Embryonic facial prominence (tissue), 1 donor: ENCODE data around the gene COG7.
"Not testable (repeated sequence)": the region's sequence is repeated elsewhere in the genome, so short reads cannot be mapped to it uniquely, and the experiment has no call there.

Experiments
- DNase-seq: peaks from one replicate; pipeline ENCODE4 v3.0.0-alpha.2; 2016; ENCODE audit errors: extremely low spot score

Gene COG7

DNA sequence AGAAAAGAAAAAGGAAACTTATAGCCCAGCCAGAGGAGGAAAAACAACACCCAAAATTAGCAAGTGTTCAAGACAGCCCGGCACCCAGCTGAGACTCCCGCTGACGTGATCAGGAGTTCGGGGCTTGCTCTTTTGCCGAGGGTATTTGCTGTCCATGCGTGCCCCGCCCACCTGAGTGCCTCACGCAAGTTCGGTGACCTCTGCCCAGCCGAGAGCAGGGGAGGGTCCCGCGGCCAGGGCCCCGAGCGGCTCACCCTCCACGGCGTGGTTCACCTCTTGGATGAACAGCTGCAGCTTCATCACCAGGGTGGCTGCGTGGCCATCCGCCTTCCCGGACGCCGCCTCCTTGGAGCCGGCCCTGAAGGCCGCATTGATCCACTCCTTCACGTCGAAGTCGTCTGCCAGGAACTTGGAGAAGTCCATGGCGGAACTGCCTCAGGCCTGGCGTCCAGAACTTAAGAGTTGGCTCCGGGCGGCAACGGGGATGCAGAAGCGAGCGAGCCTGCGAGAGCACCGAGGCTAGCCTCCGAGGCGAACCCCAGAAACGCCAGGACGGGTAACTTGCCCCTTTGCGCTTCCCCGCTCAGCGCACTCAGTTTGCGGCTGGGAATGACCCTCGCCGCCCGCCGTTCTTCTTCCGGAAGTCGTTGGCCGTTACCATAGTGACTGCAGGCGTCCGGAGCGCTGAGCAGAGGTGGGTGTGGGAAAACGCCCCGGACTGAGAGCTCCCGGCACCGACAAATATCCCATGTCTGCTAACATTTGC, at the start of gene COG7:
Gene COG7 (minus strand): TSS at position 618 of the 766 bp plus-strand sequence. CDS start 195 bp downstream, at position 423.
- peak; percentile 73 for DNase-seq

DNA sequence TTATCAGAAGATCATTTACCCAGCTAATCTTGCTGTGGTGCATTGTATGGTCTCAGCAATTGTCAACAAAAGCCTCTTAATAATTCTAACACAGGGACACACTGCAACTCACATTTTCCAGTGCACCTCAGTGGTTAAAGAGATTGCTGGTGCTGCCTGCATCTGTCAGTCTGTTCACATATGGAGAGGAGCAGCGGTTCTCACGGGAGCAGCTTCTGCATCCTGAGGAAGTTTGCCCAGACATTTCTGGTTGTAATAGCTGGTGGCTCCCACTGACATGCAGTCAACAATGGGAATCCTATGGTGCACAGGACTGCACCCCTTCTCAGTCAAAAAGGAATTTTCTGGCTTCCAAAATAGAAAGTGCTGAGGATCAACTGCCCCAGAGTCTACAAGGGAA, 49.5 kb upstream of the COG7 start:
- no peak for DNase-seq

DNA sequence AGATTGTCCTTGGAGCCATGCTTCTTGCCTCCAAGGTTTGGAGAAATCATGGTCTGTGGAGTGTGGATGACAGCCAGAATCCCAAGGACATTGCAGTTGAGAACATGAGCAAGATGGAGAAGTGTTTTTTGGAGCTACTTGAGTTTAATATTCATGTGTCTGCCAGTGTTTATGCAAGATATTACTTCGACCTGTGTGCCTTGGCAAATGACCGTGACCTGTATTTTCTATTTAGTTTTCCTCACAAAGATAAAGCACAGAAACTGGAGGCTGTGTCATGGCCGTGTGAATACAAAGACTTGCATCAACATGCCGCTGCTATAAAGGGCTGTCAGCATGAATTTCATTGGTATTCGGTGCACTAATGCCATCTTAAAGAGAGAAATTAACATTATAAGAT, 48.3 kb upstream of the COG7 start:
- no peak for DNase-seq

DNA sequence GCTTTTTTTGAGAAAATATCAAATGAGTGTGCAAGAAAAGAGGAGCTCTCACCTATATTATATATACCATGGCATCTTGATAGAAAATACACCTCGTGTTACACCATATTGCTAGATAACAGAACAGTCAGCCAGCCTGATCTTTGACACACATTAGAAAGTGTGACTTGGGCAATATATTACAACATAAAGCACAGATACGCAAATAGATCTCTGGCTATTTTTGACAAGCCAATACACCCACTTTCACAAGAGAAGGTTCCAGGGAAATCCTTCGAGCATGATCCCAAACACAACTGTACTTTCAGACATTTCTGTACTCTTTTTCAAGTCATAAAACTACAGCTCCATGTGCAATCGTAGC, 47.9 kb upstream of the COG7 start:
- DNase-seq: no peak

DNA sequence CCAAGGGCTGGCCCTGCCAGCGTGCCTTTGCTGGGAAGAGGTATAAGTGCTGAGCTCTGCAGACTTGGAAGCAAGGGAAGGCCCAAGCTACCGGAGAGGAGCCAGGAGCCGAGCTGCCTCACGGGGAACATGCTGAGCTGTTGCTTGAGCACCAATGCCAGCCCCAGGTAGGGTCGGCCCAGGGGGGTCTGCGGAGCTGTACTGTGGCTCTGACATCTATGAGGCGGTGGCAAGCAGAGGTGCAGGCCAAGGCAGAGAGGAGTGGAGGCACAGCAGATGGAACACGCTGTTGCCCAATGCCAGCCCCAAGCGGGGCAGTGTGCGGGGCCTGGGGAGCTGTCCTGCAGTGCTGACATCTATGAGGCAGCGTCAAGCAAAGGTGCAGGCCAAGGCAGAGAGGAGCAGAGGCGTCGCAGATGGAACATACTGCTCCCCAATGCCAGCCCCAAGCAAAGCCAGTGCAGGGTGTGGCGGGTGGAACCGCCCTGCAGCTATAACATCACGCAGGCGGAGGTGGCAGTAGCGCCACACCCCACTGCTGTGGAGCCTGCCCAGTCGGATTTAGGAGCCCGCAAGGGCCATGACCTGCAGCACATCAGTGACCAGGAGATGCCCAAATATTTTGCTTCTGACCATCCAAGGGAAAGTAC, 47.3 kb upstream of the COG7 start:
- DNase-seq: no peak

DNA sequence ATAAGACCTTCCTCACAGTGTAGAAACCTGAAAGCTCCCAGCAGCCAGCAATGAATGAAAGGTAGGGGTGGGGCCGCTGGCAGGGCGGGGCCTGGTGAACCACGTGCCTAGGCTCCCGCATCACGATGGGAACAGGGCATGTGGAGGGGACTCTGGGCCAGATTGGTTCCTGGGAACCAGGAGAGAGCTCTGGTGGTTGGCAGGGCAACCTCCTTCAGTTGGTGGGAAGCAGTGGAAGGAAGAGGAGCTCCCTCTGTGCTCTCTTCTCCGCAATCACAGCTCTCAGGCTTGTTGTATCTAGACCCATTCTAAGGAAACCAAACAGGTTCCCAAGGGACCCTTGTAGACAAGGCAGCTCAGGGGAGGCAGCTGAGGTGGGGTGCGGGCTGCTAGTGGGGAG, 46.8 kb upstream of the COG7 start:
- no peak for DNase-seq

DNA sequence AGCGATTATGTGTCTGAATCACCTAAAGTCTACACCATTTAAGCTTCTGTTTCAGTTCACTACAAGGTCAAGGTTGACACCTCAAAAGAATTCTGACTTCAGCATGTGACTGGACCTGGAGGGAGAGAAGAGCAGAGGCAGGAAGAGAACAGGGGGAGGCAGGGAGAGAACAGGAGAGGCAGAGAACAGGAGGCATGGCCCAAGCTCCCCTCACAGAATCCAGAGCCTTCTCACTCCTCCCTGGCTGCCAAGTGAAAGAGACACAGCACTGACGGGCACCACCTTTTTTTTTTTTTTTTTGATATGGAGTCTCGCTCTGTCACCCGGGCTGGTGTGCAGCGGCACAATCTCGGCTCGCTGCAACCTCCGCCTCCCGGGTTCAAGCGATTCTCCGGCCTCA, 45.9 kb upstream of the COG7 start:
- no peak for DNase-seq

DNA sequence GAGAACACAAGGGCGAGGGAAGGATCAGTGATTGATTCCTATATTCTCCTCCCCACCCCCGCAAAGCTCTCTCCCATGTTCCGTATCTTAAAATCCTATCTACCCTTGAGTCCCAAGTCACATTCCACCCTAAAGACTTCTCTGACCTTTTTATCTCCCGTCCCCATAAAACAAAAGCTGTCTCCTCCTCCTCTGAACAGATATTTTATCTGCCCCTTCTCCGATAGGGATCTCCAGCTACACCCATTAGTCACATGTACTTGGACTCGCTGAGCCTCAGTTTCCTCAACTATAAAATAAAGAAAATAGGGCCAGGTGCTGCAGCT, 44.5 kb upstream of the COG7 start:
- DNase-seq: no peak

DNA sequence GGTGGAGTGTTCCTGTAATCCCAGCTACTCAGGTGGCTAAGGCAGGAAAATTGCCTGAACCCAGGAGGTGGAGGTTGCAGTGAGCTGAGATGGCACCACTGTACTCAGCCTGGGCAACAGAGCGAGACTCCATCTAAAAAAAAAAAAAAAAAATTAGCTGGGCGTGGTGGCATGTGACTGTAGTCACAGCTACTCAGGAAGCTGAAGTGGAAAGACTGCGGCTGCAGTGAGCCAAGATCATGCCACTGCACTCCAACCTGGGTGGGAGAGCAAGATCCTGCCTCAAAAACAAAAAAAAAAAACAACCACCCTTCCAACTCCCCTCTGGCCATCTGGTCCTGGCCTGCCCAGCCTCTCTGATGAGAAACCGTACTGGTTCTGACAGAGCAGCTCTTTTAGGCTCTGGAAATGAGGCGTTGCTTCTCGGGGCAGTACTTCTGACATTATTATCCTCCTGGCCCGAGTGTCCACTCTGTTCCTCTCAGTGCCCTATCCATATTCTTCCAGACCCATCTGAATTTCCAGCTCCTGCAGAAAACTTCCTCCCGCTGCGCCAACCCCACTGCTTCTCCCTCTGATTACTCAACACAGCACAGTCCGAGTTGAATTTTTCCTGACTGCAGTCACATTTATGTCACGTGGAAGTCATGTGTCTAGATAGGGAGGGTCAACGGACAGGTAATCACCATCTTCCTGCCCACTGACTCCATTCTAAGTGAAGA, 44.0 kb upstream of the COG7 start:
- DNase-seq: no peak

DNA sequence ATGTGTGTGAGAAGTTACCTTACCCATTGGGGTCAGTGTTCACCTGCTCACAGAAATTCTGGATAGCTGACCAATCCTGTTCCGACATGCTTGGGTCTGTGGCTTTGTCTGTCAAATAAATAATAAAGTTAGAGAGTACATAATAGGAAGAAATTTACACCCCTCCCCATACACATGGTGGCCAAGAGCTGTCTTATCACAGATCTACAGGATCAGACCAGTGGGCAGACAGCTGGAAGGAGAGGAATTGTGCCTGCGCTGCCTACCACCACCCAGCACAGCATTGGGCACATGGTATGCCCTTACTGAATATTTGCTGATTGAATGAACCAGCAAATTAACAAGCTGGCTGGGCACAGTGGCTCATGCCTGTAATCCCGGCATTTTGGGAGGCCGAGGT, 42.7 kb upstream of the COG7 start:
- no peak for DNase-seq

DNA sequence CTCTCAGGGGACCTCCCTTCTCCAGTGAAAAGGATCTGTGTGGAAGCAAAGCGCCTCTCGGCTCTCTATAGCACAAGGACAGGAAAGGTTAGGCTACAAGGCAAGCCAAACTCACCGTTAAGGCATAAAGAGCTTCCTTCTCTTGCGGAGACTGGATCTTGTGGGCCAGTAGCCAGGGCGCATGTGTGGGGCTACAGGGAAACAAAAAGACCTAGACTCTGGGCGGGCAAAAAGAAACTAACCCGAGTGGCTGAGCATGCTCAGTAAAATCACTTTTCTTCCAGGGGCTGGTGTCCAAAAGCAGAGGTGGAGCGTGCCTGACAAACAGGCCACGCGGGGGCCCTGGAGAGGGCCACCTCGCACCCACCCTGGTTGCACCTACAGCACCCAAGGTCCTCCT, 41.2 kb upstream of the COG7 start:
- DNase-seq: no peak

DNA sequence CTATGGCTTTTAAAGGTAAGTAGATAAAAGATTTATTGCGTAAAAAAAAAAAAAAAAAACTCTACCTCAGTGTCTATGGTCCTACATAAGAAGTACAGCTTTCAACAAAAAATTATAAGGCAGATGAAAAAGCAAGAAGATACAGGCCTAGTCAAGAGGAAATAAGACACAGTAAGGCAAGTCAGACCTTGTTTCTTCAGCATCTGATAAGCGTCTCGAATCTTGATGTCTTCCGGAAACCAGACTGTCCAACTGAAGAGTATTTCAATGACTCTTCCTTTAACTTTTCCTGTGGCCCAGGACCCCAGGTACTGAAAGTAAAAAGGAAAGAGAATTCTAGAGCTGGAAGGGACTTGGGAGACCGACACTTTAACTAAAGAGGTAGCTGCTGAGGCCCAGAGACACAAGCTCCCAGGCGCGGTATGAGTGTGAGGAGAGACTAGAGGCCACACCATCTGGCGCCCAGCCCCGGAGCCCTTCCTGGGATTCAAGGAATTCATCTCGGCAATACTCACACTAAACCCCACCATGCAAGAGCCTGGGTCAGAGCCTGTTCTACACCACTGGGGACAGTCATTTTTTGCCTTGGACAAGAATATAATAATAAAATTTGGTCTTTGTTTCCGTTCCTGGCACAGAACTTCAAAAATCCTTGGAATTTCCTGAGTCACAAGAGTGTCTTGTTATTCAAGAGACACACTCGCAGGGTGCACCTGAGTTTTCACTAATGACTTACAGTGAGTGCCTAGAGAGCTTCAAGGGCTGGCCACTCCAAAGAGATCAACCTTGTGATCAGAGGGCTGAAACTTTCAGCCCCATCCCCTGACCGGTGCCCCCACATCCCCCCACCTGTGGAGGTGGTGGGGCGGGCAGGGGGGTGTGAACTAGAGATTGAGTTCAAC, 38.8 kb upstream of the COG7 start:
- DNase-seq: no peak

DNA sequence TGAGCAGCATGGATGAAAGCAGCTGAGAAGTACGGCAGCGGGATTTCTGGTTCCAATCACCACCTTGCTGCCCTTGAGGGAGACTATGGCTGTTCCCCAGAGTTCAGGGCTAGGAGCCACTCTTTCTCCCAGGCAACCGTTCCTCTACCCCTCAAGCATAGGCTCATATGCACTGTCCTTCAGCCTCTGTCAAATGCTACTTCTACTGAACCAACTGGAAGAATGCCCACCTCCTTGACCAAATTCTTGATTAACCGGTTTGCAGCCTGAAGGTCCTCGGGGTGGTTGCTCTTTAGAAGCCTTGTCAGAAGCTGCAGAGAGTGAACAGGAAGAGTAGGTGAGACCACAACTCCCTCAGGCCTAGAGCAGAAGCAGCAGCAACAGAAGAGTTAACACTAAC, 33.5 kb upstream of the COG7 start:
- no peak for DNase-seq

DNA sequence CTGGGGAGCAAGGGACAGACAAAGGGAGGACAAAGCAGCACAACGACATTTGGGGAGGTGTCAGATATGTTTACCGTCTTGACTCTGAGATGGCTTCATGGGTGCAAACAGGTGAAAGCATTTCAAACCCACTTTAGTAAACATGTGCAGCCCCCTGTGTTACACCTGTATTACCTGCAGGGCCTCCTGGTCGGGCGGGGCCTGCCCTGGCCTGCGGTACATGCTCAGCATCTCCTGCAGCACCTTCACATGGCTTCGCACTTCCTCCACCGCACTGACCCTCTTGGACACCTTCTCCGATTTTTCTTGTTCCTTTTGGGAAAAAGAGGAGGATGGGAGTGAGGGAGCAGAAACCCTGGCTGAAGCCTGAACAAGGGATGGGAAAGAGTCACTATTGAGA, 32.9 kb upstream of the COG7 start:
- DNase-seq: no peak

DNA sequence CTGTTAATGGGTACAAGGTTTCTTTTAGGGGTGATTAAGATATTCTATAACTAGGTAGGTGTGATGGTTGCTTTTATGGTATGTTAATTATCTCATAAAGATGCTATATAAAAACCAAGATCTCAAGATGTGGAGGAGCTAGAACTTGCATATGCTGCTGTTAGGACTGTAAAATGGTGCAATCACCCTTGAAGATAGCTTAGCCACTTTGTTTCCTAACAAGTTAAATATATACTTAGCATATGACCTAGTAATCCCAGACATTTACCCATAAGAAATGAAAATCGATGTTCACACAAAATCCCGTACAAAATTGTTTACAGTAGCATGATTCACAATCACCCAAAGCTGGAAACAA, 32.2 kb upstream of the COG7 start:
- DNase-seq: no peak

DNA sequence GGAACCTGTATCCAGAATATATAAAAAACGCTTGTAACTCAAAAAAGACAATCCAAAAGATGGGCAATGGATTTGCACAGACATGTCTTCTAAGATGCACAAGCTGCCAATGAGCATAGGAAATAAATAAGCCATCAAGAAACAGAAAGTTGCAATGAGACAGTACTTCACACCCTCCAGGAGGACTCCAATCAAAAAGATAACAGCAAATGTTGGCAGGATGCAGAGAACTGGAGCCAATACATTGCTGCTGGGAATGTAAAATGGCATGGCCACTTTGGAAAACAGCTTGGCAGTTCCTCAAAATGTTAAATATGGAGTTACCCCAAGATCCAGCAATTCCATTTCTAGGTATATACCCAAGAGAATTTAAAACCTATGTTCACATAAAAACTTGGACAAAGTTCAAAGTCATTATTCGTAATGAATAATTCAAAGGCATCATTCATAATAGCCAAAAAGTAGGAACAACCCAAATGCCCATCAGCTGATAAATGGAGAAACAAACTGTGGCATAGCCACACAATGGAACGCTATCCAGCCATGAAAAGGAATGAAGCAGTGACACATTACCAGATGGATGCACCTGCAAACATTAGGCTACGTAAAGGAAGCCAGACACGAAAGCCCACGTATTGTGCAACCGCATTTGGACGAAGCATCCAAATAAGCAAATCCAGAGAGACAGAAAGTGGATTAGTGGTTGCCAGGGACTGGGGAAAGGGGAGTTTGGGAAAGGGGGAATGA, 31.7 kb upstream of the COG7 start:
- no peak for DNase-seq

DNA sequence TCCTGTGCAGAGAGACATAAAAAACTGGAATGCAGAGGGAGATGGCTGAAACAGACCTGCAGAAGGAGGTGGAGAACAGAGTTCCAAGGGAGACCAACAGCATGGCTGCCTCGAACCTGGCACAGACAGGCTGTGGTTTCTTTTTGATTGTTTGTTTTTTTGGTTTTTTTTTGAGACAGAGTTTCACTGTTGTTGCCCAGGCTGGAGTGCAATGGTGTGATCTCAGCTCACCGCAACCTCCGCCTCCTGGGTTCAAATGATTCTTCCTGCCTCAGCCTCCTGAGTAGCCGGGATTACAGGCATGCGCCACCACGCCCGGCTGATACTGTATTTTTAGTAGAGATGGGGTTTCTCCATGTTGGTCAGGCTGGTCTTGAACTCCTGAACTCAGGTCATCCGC, 30.5 kb upstream of the COG7 start:
- DNase-seq: not testable (repeated sequence)

DNA sequence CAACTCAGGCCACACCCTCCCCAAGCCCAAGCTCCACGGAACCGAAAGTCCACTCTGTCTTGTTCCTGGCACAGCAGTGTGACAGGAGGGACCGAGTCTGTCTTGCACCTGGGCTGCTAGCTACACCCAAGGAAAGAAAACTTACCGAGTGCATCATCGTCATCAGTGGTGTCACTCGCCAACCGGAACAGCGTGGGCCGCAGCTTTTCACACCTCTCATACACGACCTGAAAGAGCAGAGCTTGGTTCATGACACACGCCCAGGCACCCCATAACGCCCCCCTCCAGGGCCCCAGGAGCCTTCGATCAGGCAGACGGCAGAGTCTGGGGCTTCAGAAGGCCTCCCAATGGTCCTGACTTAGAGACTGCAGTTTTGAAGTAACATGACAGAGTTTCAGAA, 29.8 kb upstream of the COG7 start:
- no peak for DNase-seq

DNA sequence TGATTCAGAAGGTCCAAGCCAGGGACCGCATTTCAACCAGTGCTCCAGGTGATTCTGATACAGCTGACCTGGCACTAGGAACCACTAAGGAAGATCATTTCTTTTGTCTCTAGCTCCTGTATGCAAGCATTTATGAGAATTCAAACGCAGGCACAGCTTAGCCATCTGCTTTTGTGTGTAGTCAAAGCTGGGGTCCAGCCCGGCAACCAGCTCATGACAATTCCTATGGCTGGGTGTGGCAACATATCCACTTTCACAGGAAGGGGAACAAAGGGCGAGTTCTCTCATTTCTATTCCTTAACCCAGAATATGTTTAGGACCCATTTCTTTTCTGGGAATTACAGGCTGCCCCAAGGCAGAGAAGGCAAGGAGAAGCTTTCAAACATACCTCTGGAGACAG, 27.3 kb upstream of the COG7 start:
- DNase-seq: no peak

DNA sequence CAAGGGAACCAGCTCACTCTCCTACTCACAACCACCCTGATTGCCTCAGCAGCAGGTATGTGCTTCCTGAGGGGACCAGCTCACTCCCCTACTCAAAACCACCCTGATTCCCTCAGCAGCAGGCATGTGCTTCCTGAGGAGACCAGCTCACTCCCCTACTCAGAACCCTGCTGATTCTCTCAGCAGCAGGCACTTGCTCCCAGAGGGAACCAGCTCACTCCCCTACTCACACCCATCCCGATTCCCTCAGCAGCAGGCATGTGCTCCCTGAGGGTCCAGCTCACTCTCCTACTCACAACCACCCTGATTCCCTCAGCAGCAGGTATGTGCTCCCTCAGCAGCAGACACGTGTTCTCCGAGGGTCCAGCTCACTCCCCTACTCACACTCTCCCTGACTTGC, 26.1 kb upstream of the COG7 start:
- no peak for DNase-seq

DNA sequence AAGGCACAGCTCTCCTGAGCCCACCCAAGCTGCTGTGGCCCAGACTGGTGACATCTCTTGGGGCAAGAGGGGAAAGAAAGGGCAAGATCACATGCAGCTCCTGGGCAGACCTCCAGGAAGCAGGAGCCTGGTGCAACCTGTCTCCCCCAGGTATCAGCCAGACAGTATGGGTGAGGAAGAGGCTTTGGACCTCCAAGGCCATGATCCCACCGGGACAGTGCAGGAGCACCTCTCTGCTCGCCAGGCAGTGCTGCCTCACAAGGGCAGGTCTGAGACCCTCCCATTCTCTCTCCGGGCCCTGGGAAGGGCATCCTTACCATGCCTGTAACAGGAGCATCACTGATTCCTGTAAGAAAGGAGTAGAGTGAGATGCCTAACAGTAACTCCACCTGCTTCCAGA, 25.6 kb upstream of the COG7 start:
- no peak for DNase-seq

DNA sequence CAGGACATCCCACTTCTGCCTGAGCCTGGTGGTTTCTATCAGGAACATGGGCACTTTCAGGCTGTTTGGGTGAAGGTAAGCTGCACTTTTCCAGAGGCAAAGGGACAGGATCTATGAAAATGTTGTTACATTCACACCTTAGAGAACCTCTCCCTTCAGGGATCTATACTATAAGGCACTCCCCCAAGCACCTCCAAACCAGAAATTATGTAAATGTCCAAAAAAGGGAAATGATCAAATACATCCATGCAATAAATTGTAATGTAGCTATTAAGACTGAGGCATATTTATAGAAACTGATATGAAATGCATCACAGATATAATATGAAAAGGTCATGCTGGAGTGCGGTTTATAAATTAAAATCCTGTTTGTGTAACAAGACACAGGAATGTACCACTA, 23.3 kb upstream of the COG7 start:
- DNase-seq: no peak
